ENCODE data around the gene PRR30. TPM values are rescaled to one million over a fixed set of nuclear protein-coding genes. Genes with fewer than 3 reads are reported as not detected.
A peak's percentile ranks its signal among the peaks of the same experiment; 100 is the strongest.

Gene PRR30
- total and polyA plus RNA-seq, 2 of the 4 experiments (the other 2 are of a cell fraction), result not detected

GRCh38 chr2:27094353-27094984, 44.7 kb downstream of the PRR30 start:
- H3K9me1 ChIP-seq (ENCODE audit: insufficient read depth, low read length), result peaks cover 7% of the 10 kb centered on the region; the same call in 1 of the 2 replicates
- no peak overlapping the region for H3K23ac ChIP-seq (ENCODE audit: low read depth, low read length)
- no peak for TF ChIP-seq RAD21 (IDR thresholded peaks at IDR 0.05; ENCODE audit: low read length)
- no peak for TF ChIP-seq RFX5 (IDR thresholded peaks at IDR 0.05; ENCODE audit: low read depth, low read length)
- TF ChIP-seq, protein P1, sequence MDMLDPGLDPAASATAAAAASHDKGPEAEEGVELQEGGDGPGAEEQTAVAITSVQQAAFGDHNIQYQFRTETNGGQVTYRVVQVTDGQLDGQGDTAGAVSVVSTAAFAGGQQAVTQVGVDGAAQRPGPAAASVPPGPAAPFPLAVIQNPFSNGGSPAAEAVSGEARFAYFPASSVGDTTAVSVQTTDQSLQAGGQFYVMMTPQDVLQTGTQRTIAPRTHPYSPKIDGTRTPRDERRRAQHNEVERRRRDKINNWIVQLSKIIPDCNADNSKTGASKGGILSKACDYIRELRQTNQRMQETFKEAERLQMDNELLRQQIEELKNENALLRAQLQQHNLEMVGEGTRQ (IDR thresholded peaks at IDR 0.05; ENCODE audit: low read depth, low read length), result no peak
- TF ChIP-seq SMC3 (IDR thresholded peaks at IDR 0.05; ENCODE audit: low read depth, low read length), result no peak
- TF ChIP-seq ELK1 (IDR thresholded peaks at IDR 0.05; ENCODE audit: borderline replicate concordance, low read depth, low read length), result no peak
- no peak for TF ChIP-seq FOS (IDR thresholded peaks at IDR 0.05; ENCODE audit: low read depth, low read length)
- TF ChIP-seq, protein P2, sequence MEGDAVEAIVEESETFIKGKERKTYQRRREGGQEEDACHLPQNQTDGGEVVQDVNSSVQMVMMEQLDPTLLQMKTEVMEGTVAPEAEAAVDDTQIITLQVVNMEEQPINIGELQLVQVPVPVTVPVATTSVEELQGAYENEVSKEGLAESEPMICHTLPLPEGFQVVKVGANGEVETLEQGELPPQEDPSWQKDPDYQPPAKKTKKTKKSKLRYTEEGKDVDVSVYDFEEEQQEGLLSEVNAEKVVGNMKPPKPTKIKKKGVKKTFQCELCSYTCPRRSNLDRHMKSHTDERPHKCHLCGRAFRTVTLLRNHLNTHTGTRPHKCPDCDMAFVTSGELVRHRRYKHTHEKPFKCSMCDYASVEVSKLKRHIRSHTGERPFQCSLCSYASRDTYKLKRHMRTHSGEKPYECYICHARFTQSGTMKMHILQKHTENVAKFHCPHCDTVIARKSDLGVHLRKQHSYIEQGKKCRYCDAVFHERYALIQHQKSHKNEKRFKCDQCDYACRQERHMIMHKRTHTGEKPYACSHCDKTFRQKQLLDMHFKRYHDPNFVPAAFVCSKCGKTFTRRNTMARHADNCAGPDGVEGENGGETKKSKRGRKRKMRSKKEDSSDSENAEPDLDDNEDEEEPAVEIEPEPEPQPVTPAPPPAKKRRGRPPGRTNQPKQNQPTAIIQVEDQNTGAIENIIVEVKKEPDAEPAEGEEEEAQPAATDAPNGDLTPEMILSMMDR (conservative IDR thresholded peaks at IDR 0.05; ENCODE audit: low read depth, low read length), result no peak
- TF ChIP-seq NFE2L2 (IDR thresholded peaks at IDR 0.05; ENCODE audit: low read depth, low read length), result no peak
- no peak for TF ChIP-seq RCOR1 (IDR thresholded peaks at IDR 0.05; ENCODE audit: insufficient replicate concordance, low read length)
- TF ChIP-seq MXI1 (IDR thresholded peaks at IDR 0.05; ENCODE audit: borderline replicate concordance, low read depth, low read length), result no peak
- no peak for TF ChIP-seq BHLHE40 (IDR thresholded peaks at IDR 0.05; ENCODE audit: low read depth, low read length)
- no peak for TF ChIP-seq POLR2A (IDR thresholded peaks at IDR 0.05; ENCODE audit: low read depth, low read length)
- TF ChIP-seq MAFK (IDR thresholded peaks at IDR 0.05; ENCODE audit: low read depth, low read length), result no peak
- TF ChIP-seq CHD1 (IDR thresholded peaks at IDR 0.05; ENCODE audit: low read depth, low read length), result no peak
- no peak for TF ChIP-seq CEBPB (IDR thresholded peaks at IDR 0.05; ENCODE audit: low read depth, low read length)
- TF ChIP-seq MAZ (IDR thresholded peaks at IDR 0.05; ENCODE audit: borderline replicate concordance, low read depth, low read length), result no peak
- no peak overlapping the region for H3K4ac ChIP-seq (ENCODE audit: low read depth, low read length)
- no peak overlapping the region for H4K8ac ChIP-seq (ENCODE audit: low read depth in 2 of 2, low read length in 2 of 2)
- 0 out of 2 replicates have a peak, but pooled peaks cover 3% of the 10 kb centered on the region for H3K4me1 ChIP-seq (ENCODE audit: control insufficient read depth, insufficient read depth, low read length)
- in situ Hi-C loops (cut with MboI; ENCODE audit: low sequenced_read_pairs), result no loop called here
- 89% methylated on average over 14 of the region's 24 CpGs; no CpG with 5 or more reads in 1 of the 2 experiments for WGBS, 2 experiments (ENCODE audit: extremely low coverage in 2 of 2, insufficient read length in 1 of 2)
- H3K4me2 ChIP-seq (ENCODE audit: low read depth, low read length), result no peak overlapping the region
- no peak overlapping the region for H2BK20ac ChIP-seq (ENCODE audit: low read depth, low read length)
- no peak overlapping the region for H4K5ac ChIP-seq (ENCODE audit: low read depth, low read length)
- H2BK5ac ChIP-seq (ENCODE audit: low read depth, low read length, poor library complexity, severe bottlenecking), result no peak overlapping the region
- H2AK5ac ChIP-seq (ENCODE audit: low read depth, low read length), result no peak overlapping the region
- DNase-seq (no peak), ATAC-seq (ENCODE audit: low read depth) (no peak)
- no peaks in the 10 kb centered on the region for H3K36me3 ChIP-seq (ENCODE audit: control insufficient read depth, insufficient read depth, low read length)
- H4K20me1 ChIP-seq (ENCODE audit: insufficient read depth, low read length), result no peaks in the 10 kb centered on the region; the same call in 1 of the 2 replicates
- intact Hi-C loops (cut with micrococcal nuclease), result no loop called here
- no peak overlapping the region for H3K14ac ChIP-seq (replicated peaks; ENCODE audit: low read depth, low read length)
- no peak overlapping the region for H3K27ac ChIP-seq (ENCODE audit: insufficient read depth, low read length)
- dilution Hi-C loops (cut with HindIII; ENCODE audit: low sequenced_read_pairs, unreplicated experiment), result no loop called here
- no peak overlapping the region for H3K18ac ChIP-seq (ENCODE audit: low read depth, low read length)
- H3K9me3 ChIP-seq (ENCODE audit: control insufficient read depth, insufficient read depth, low read length), result no peaks in the 10 kb centered on the region
- H2BK15ac ChIP-seq (ENCODE audit: low read depth, low read length), result no peak overlapping the region
- no peak overlapping the region for H3K56ac ChIP-seq (ENCODE audit: extremely low read depth, insufficient read depth, low read length)
- POLR2A ChIA-PET (ENCODE audit: unreplicated experiment), result no interaction called here
- no peaks in the 10 kb centered on the region for H3K27me3 ChIP-seq (ENCODE audit: control insufficient read depth, insufficient read depth, low read length)
- CTCF ChIA-PET, result no interaction called here
- H2AFZ ChIP-seq (replicated peaks; ENCODE audit: low read length, poor library complexity), result peak overlapping the region; percentile 27
- no peak overlapping the region for H3K4me3 ChIP-seq (ENCODE audit: insufficient read depth, low read depth, low read length)
- H2AK9ac ChIP-seq (replicated peaks; ENCODE audit: low read depth, low read length, poor library complexity), result no peak overlapping the region
- no peaks in the 10 kb centered on the region for H3K79me1 ChIP-seq (ENCODE audit: low read depth in 1 of 2, low read length in 2 of 2)
- BruUV-seq (replicated peaks), result no TSS peak
- H2BK120ac ChIP-seq (ENCODE audit: low read depth, low read length), result no peak overlapping the region
- H4K91ac ChIP-seq (ENCODE audit: insufficient read depth, low read depth, low read length), result no peak overlapping the region
- H3K9ac ChIP-seq (ENCODE audit: low read depth, low read length), result no peak overlapping the region

All from IMR-90 (cell line).